DOHH2 (cell line): ENCODE measurements around the gene DHRS7B.

Experiments used
- CTCF ChIP-seq: fragments of 200-600 bp; sonication (generic); IDR thresholded peaks from one replicate; pipeline ENCODE4 v1.5.1; 2014; ENCODE audit warnings: antibody characterized with exemption, mild to moderate bottlenecking, low read depth, low read length; ENCODE audit not compliant: poor library complexity, severe bottlenecking
- EZH2phosphoT487 ChIP-seq: fragments of 200-600 bp; sonication (generic); IDR thresholded peaks from 2 replicates; pipeline ENCODE4 v1.6.1; 2017; ENCODE audit warnings: borderline replicate concordance, mild to moderate bottlenecking, antibody characterized with exemption, low read length, moderate library complexity, mixed read lengths

DNA sequence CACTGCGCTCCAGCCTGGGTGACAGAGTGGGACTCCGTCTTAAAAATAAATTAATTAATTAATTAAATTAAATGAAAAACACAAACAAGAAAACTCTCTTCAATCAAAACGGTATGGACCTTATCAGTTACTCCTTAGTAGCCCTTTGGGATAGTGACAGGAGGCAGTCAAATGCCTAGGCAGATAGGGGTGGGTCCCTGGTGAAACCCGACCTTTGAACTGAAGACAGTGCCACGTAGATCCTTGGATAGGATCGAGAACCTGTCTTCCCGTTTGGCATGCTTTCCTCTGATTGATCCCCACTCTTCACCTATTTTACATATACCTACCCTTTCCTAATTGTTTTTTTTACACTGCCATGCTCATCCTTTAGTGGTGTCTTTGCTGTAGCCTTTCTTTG, 22.2 kb upstream of the DHRS7B start:
- TF ChIP-seq CTCF (no peak), EZH2phosphoT487 (no peak)
